HepG2 (cell line): ENCODE results near the gene HNRNPA1. TPM values are rescaled to one million over a fixed set of nuclear protein-coding genes. Genes with fewer than 3 reads are reported as not detected.

Experiments
- ARNT2 ChIP-seq: sonication (generic); formaldehyde crosslinking; IDR thresholded peaks from 2 replicates; pipeline ENCODE4 v1.8.0; 2022; ENCODE audit warnings: mild to moderate bottlenecking, low read depth, missing genetic modification reagents, moderate library complexity
- BHLHE40 ChIP-seq: IDR thresholded peaks from 2 replicates; pipeline ENCODE4 v1.6.1; 2011; ENCODE audit warnings: low read length, improper control_type of control experiment
- FOXP1 ChIP-seq, 2 experiments: fragments of 450-650 bp in 1 of 2; IDR thresholded peaks; 2 replicates each; pipeline ENCODE4 v1.6.1; 2017 to 2018; ENCODE audit warnings: antibody characterized with exemption in 1 of 2
- HBP1 ChIP-seq: IDR thresholded peaks from 2 replicates; pipeline ENCODE4 v1.6.1; 2016; ENCODE audit warnings: low read depth, control low read depth
- HIVEP1 ChIP-seq: sonication (generic); formaldehyde crosslinking; IDR thresholded peaks from 2 replicates; pipeline ENCODE4 v1.4.0; 2020; ENCODE audit warnings: mild to moderate bottlenecking, missing genetic modification reagents
- HOXA3 ChIP-seq: sonication (generic); formaldehyde crosslinking; IDR thresholded peaks from 2 replicates; pipeline ENCODE4 v1.5.0; 2020; ENCODE audit warnings: missing genetic modification reagents
- JDP2 ChIP-seq: sonication (generic); formaldehyde crosslinking; IDR thresholded peaks from 2 replicates; pipeline ENCODE4 v1.8.1; 2022; ENCODE audit warnings: missing genetic modification reagents, borderline replicate concordance
- MAFG ChIP-seq: sonication (generic); formaldehyde crosslinking; IDR thresholded peaks from 2 replicates; pipeline ENCODE4 v1.5.1; 2020; ENCODE audit warnings: mild to moderate bottlenecking, missing genetic modification reagents
- MIER2 ChIP-seq: IDR thresholded peaks from 2 replicates; pipeline ENCODE4 v1.6.1; 2016; ENCODE audit warnings: missing biosample characterization, missing genetic modification reagents
- NFIC ChIP-seq: IDR thresholded peaks from 2 replicates; pipeline ENCODE4 v1.6.1; 2012; ENCODE audit warnings: mild to moderate bottlenecking, low read length, inconsistent platforms
- PITX1 ChIP-seq: sonication (generic); formaldehyde crosslinking; IDR thresholded peaks from 2 replicates; pipeline ENCODE4 v1.5.1; 2020; ENCODE audit warnings: mild to moderate bottlenecking, missing genetic modification reagents
- RFX5 ChIP-seq: IDR thresholded peaks from 2 replicates; pipeline ENCODE4 v1.6.1; 2011; ENCODE audit warnings: low read depth, low read length, improper control_type of control experiment
- SP2 ChIP-seq: sonication (generic); formaldehyde crosslinking; IDR thresholded peaks from 2 replicates; pipeline ENCODE4 v1.5.1; 2020; ENCODE audit warnings: mild to moderate bottlenecking, missing genetic modification reagents
- TFDP1 ChIP-seq: IDR thresholded peaks from 2 replicates; pipeline ENCODE4 v1.6.1; 2016; ENCODE audit warnings: missing compliant biosample characterization, missing genetic modification reagents, borderline replicate concordance
- ZNF234 ChIP-seq: sonication (generic); formaldehyde crosslinking; conservative IDR thresholded peaks from 2 replicates; pipeline ENCODE4 v1.5.1; 2020; ENCODE audit warnings: mild to moderate bottlenecking, missing genetic modification reagents
- ZNF264 ChIP-seq: sonication (generic); formaldehyde crosslinking; IDR thresholded peaks from 2 replicates; pipeline ENCODE4 v1.4.0; 2020; ENCODE audit warnings: missing genetic modification reagents
- ZNF530 ChIP-seq: sonication (generic); formaldehyde crosslinking; IDR thresholded peaks from 2 replicates; pipeline ENCODE4 v1.5.0; 2020; ENCODE audit warnings: low read depth, mild to moderate bottlenecking, missing genetic modification reagents
- ZNF629 ChIP-seq: sonication (generic); formaldehyde crosslinking; conservative IDR thresholded peaks from 2 replicates; pipeline ENCODE4 v1.5.0; 2020; ENCODE audit warnings: missing genetic modification reagents
- ZNF749 ChIP-seq: sonication (generic); formaldehyde crosslinking; IDR thresholded peaks from 2 replicates; pipeline ENCODE4 v1.8.0; 2022; ENCODE audit warnings: mild to moderate bottlenecking, missing genetic modification reagents, moderate library complexity, borderline replicate concordance
- polyA plus RNA-seq, 8 experiments: library from polyadenylated mRNA; depleted of rRNA in 3 of 8; stranded (reverse) in 7 of 8; unstranded in 1 of 8; fragments of >200 nt; fragmentation: Illumina TruSeq in 4 of 8; extraction: Trizol in 4 of 8; gene quantifications; 2 replicates each; pipeline versions ENCODE4 v1.2.1 to v1.2.3, GENCODE V29; 2011 to 2016; ENCODE audit warnings: low read depth in 4 of 8, missing spikeins in 1 of 8, mixed read lengths in 1 of 8; ENCODE audit not compliant: insufficient read depth in 1 of 8
- total RNA-seq, 5 experiments: library from RNA; depleted of rRNA; stranded (reverse); fragments of >200 nt; fragmentation: Illumina TruSeq; extraction: Trizol; gene quantifications; 2 replicates each; pipeline ENCODE4 v1.2.3, GENCODE V29; 2016; ENCODE audit warnings: low read depth in 1 of 5
- TF ChIP-seq, protein P1 (sequence below): sonication (generic); formaldehyde crosslinking; IDR thresholded peaks from 2 replicates; pipeline ENCODE4 v1.4.0; 2020; ENCODE audit warnings: mild to moderate bottlenecking, missing genetic modification reagents
- TF ChIP-seq, protein P2 (sequence below): sonication (generic); formaldehyde crosslinking; IDR thresholded peaks from 2 replicates; pipeline ENCODE4 v1.4.0; 2020; ENCODE audit warnings: missing genetic modification reagents

Gene HNRNPA1
- total and polyA plus RNA-seq, 2 of the 13 experiments (the other 11 are each of a cell fraction or from before 2014, with no cell fraction given) = 535 to 1,820 TPM

GRCh38 chr12:54300732-54301427, 20.4 kb downstream of the HNRNPA1 start, which contains the start of gene NFE2 (continued):
- no peak for TF ChIP-seq ZNF530 (CRISPR knock-in tag)
- TF ChIP-seq MIER2 (CRISPR knock-in tag) = no peak
- TF ChIP-seq JDP2 (CRISPR knock-in tag) = no peak
- TF ChIP-seq TFDP1 (CRISPR knock-in tag) = 0 out of 2 replicates have a peak, but pooled peaks have one; percentile 9
- peak; percentile 56; the same call in 1 of the 2 replicates for TF ChIP-seq HIVEP1
- TF ChIP-seq RFX5 = no peak
- TF ChIP-seq ZNF749 = no peak
- 0 out of 2 replicates have a peak, but pooled peaks have one; percentile 16 for TF ChIP-seq ARNT2
- TF ChIP-seq, protein P1, sequence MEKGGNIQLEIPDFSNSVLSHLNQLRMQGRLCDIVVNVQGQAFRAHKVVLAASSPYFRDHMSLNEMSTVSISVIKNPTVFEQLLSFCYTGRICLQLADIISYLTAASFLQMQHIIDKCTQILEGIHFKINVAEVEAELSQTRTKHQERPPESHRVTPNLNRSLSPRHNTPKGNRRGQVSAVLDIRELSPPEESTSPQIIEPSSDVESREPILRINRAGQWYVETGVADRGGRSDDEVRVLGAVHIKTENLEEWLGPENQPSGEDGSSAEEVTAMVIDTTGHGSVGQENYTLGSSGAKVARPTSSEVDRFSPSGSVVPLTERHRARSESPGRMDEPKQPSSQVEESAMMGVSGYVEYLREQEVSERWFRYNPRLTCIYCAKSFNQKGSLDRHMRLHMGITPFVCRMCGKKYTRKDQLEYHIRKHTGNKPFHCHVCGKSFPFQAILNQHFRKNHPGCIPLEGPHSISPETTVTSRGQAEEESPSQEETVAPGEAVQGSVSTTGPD (CRISPR knock-in tag) = no peak
- no peak for TF ChIP-seq PITX1
- no peak for TF ChIP-seq ZNF629
- no peak for TF ChIP-seq MAFG (CRISPR knock-in tag)
- no peak for TF ChIP-seq SP2 (CRISPR knock-in tag)
- no peak for TF ChIP-seq NFIC
- TF ChIP-seq, protein P2, sequence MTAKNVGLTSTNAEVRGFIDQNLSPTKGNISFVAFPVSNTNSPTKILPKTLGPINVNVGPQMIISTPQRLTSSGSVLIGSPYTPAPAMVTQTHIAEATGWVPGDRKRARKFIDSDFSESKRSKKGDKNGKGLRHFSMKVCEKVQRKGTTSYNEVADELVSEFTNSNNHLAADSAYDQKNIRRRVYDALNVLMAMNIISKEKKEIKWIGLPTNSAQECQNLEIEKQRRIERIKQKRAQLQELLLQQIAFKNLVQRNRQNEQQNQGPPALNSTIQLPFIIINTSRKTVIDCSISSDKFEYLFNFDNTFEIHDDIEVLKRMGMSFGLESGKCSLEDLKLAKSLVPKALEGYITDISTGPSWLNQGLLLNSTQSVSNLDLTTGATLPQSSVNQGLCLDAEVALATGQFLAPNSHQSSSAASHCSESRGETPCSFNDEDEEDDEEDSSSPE (CRISPR knock-in tag) = no peak
- no peak for TF ChIP-seq ZNF264 (CRISPR knock-in tag)
- TF ChIP-seq HOXA3 (CRISPR knock-in tag) = 0 out of 2 replicates have a peak, but pooled peaks have one; percentile 26
- no peak for TF ChIP-seq BHLHE40
- TF ChIP-seq FOXP1 (IDR thresholded peaks at IDR 0.05) = no peak
- no peak; the same call in 1 of the 2 replicates for TF ChIP-seq FOXP1 (CRISPR knock-in tag; IDR thresholded peaks at IDR 0.05)
- TF ChIP-seq ZNF234 (CRISPR knock-in tag) = no peak
- no peak for TF ChIP-seq HBP1 (CRISPR knock-in tag)
